Body of pancreas (tissue), 4 donors: Measurements from ENCODE around the gene NPPC. TPM values are rescaled to one million over a fixed set of nuclear protein-coding genes. Genes with fewer than 3 reads are reported as not detected.

Experiments used
- ATAC-seq: fragments of 150-250 bp; one replicate; pipeline ENCODE4 v1.9.1; 2016
- DNase-seq, 4 donors: peaks; one replicate each; pipeline ENCODE4 v3.0.0-alpha.2; 2019
- H3K27ac ChIP-seq, 4 donors: fragments of 200-600 bp; sonication (generic); 1 replicate in 3 of 4; 2 replicates in 1 of 4; pipeline versions ENCODE4 v1.5.1 to v1.6.1; 2016 to 2019; ENCODE audit warnings: mild to moderate bottlenecking in 1 of 4, mixed read lengths in 1 of 4, moderate library complexity in 1 of 4
- H3K27me3 ChIP-seq, 2 donors: fragments of 200-600 bp; sonication (generic); one replicate each; pipeline ENCODE4 v1.6.0; 2016; ENCODE audit warnings: mild to moderate bottlenecking in 1 of 2
- H3K36me3 ChIP-seq, 2 donors: fragments of 200-600 bp; sonication (generic); replicated peaks in 1 of 2; 2 replicates each; pipeline ENCODE4 v1.5.1; 2016; ENCODE audit warnings: low read depth in 2 of 2; ENCODE audit not compliant: insufficient read depth in 1 of 2
- H3K4me1 ChIP-seq: fragments of 200-600 bp; sonication (generic); one replicate; pipeline ENCODE4 v1.6.0; 2016
- H3K4me3 ChIP-seq, 2 donors: fragments of 200-600 bp; sonication (generic); 1 replicate in 1 of 2; 2 replicates in 1 of 2; pipeline ENCODE4 v1.5.1; 2016 to 2019
- H3K9me3 ChIP-seq, 3 donors: fragments of 200-600 bp; sonication (generic); 1 replicate in 2 of 3; 2 replicates in 1 of 3; pipeline ENCODE4 v1.5.1; 2016
- CTCF ChIP-seq, 7 experiments: fragments of 450-650 bp in 4 of 7; fragments of 200-600 bp in 3 of 7; sonication (generic) in 3 of 7; IDR thresholded peaks; one replicate each; pipeline ENCODE4 v1.5.1; 2016 to 2019; ENCODE audit warnings: antibody characterized with exemption in 7 of 7
- POLR2A ChIP-seq, 3 donors: fragments of 450-650 bp; IDR thresholded peaks; one replicate each; pipeline ENCODE4 v1.6.1; 2016; ENCODE audit warnings: antibody characterized with exemption in 3 of 3, mild to moderate bottlenecking in 2 of 3
- WGBS, 2 donors: methylation state at CpG; one replicate each; pipeline ENCODE4 v1.1.5; 2017; 5-methylcytosine and 5-hydroxymethylcytosine counted together
- intact Hi-C: fragments of 100-400 bp; cut with DNase I; formaldehyde crosslinking; loops from one replicate; pipeline ENCODE4 v1.15.1; 2023
- total RNA-seq, 2 donors: library from RNA; depleted of rRNA; stranded (reverse); fragments of >200 nt; gene quantifications; one replicate each; pipeline ENCODE4 v1.1.0, GENCODE V29; 2016

Gene NPPC
- total RNA-seq, 2 donors from 2014 or later: 1.3 TPM; not detected in 1

DNA sequence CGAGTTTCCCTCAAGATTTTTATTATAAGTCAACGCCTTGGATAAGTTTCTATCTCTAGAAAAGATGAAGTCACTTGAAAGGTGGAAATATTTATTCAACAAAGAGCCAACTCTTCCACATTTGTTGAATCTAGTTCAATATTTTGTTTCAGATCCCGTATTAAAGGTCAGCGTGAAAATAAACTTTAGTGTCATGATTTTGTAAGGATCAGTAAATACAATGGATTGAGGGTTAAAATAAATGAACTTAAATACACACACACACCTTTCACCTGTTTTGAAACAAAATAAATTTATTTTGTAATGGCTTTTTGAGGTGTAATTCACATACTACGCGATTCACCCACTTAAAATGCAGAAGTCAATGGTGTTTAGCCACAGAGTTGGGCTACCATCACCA lies 16.0 kb upstream of the NPPC start:
- Histone ChIP-seq H3K4me1 (no peaks in the 10 kb centered on the region), H3K27ac (no peak overlapping the region), H3K9me3 (no peaks in the 10 kb centered on the region), H3K27me3 (no peaks in the 10 kb centered on the region), H3K4me3 (no peak overlapping the region), H3K36me3 (no peaks in the 10 kb centered on the region)
- DNase-seq (no peak), ATAC-seq (no peak)
- no peak for TF ChIP-seq CTCF (IDR thresholded peaks at IDR 0.05)
- no peak for TF ChIP-seq POLR2A (IDR thresholded peaks at IDR 0.05)
- WGBS, 2 donors: 75 to 79% methylated on average over 6 of the region's 6 CpGs
- intact Hi-C loops: no loop called here

DNA sequence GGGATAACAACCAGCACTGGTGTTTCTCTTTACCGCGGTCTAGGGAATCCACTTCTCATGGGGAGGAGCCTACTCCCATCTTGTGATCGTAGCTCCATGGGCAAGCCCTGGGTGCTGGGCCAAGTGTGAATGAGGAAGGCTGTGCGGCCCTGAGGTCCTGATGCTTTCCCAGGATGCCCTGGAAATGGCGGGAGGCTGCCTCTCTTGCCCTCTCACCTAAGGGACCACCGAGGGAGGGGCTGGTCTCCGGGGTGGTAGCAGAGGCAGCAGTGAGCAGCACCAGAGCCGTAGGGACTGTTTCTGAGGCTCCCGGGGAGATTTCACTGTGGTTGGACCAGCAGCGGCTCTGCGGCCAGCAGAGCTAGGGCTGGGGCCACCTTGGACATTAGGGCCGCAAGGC lies 15.5 kb upstream of the NPPC start:
- Histone ChIP-seq H3K4me1 (no peaks in the 10 kb centered on the region), H3K27ac (no peak overlapping the region), H3K9me3 (no peaks in the 10 kb centered on the region), H3K27me3 (no peaks in the 10 kb centered on the region), H3K36me3 (no peaks in the 10 kb centered on the region), H3K4me3 (no peak overlapping the region)
- intact Hi-C loops: no loop called here
- TF ChIP-seq POLR2A (IDR thresholded peaks at IDR 0.05): no peak
- TF ChIP-seq CTCF (IDR thresholded peaks at IDR 0.05): no peak
- 85 to 95% methylated on average over 7 to 10 of the region's 12 CpGs for WGBS, 2 donors
- ATAC-seq (no peak), DNase-seq (no peak)

GRCh38 chr2:231940795-231941194 lies 14.6 kb upstream of the NPPC start:
- Histone ChIP-seq H3K27me3 (no peaks in the 10 kb centered on the region), H3K36me3 (no peaks in the 10 kb centered on the region), H3K4me3 (no peak overlapping the region), H3K4me1 (no peaks in the 10 kb centered on the region), H3K9me3 (no peaks in the 10 kb centered on the region), H3K27ac (no peak overlapping the region)
- TF ChIP-seq CTCF (IDR thresholded peaks at IDR 0.05): no peak
- TF ChIP-seq POLR2A (IDR thresholded peaks at IDR 0.05): no peak
- ATAC-seq (no peak), DNase-seq (no peak)
- intact Hi-C loops: no loop called here
- 52 to 70% methylated on average over 2 to 3 of the region's 3 CpGs for whole genome bisulfite sequencing, 2 donors

- H3K36me3 ChIP-seq: no peaks in the 10 kb centered on the region
- H3K27me3 ChIP-seq: no peaks in the 10 kb centered on the region
- H3K4me3 ChIP-seq: no peak overlapping the region
- H3K4me1 ChIP-seq: no peaks in the 10 kb centered on the region
- WGBS, 2 donors: 89 to 94% methylated on average over 4 of the region's 4 CpGs
- ATAC-seq (no peak), DNase-seq (no peak)
- no peak overlapping the region for H3K27ac ChIP-seq
- H3K9me3 ChIP-seq: no peaks in the 10 kb centered on the region
- no peak for TF ChIP-seq CTCF (IDR thresholded peaks at IDR 0.05)
- TF ChIP-seq POLR2A (IDR thresholded peaks at IDR 0.05): no peak
- intact Hi-C loops: no loop called here
These were observed 12.8 kb upstream of the NPPC start for GRCh38 chr2:231939022-231939421.

DNA sequence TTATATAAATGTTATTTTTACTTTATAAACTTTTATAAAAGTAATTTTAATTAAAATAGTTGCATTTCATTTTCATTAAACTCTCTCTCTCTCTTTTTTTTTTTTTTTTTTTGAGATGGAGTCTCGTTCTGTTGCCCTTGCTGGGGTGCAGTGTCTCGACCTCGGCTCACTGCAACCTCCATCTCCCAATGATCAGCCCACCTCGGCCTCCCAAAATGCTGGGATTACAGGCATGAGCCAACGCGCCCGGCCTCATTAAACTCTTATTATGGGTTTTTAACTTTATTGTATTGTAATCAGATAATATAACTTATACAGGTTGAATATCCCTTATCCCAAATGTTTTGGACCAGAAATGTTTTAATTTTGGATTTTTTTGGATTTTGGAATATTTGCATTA lies 10.9 kb upstream of the NPPC start:
- Histone ChIP-seq H3K27me3 (no peaks in the 10 kb centered on the region), H3K9me3 (no peaks in the 10 kb centered on the region), H3K4me3 (no peak overlapping the region), H3K36me3 (no peaks in the 10 kb centered on the region), H3K4me1 (no peaks in the 10 kb centered on the region), H3K27ac (no peak overlapping the region)
- ATAC-seq: no peak
- WGBS, 2 donors: 82 to 86% methylated on average over 7 of the region's 7 CpGs
- no peak for DNase-seq
- intact Hi-C loops: no loop called here
- TF ChIP-seq CTCF (IDR thresholded peaks at IDR 0.05) (no peak), POLR2A (IDR thresholded peaks at IDR 0.05) (no peak)
